DND-41 (cell line): Measurements from ENCODE around the gene CSNK1G2.
A peak's percentile ranks its signal among the peaks of the same experiment; 100 is the strongest.
"Not testable (repeated sequence)": the region's sequence is repeated elsewhere in the genome, so short reads cannot be mapped to it uniquely, and the experiment has no call there.

ENCODE experiments used
- ATAC-seq: fragments of 200-7000 bp; cut with Tn5 transposase; 3 replicates; pipeline ENCODE4 v1.9.1; 2021; ENCODE audit warnings: low read depth; ENCODE audit not compliant: insufficient read depth
- DNase-seq: peaks from one replicate; pipeline ENCODE4 v3.0.0-alpha.2; 2020
- H2AFZ ChIP-seq: 2 replicates; pipeline ENCODE4 v1.6.0; 2012; ENCODE audit warnings: low read depth, low read length
- H3K27ac ChIP-seq: 2 replicates; pipeline ENCODE4 v1.5.1; 2012; ENCODE audit warnings: low read length, inconsistent platforms
- H3K27me3 ChIP-seq: fragments of 200-600 bp; sonication (generic); 2 replicates; pipeline ENCODE4 v1.6.0; 2012; ENCODE audit warnings: low read length, mild to moderate bottlenecking, inconsistent platforms; ENCODE audit not compliant: insufficient read depth, poor library complexity
- H3K36me3 ChIP-seq: 2 replicates; pipeline ENCODE4 v1.5.1; 2012; ENCODE audit warnings: low read length, inconsistent platforms; ENCODE audit not compliant: insufficient read depth
- H3K4me1 ChIP-seq: 2 replicates; pipeline ENCODE4 v1.5.1; 2012; ENCODE audit warnings: mild to moderate bottlenecking, low read length; ENCODE audit not compliant: insufficient read depth
- H3K4me2 ChIP-seq: 2 replicates; pipeline ENCODE4 v1.6.0; 2012; ENCODE audit warnings: mild to moderate bottlenecking, moderate library complexity, low read length, inconsistent platforms; ENCODE audit not compliant: insufficient read depth
- H3K4me3 ChIP-seq, 2 experiments: fragments of 200-600 bp in 1 of 2; shearing (Covaris generic) in 1 of 2; 2 replicates each; pipeline ENCODE4 v1.5.1; 2012 to 2016; ENCODE audit warnings: inconsistent platforms in 2 of 2, low read length in 2 of 2, mild to moderate bottlenecking in 2 of 2, low read depth in 1 of 2, moderate library complexity in 1 of 2
- H3K79me2 ChIP-seq: 2 replicates; pipeline ENCODE4 v1.6.0; 2012; ENCODE audit warnings: low read length, inconsistent platforms; ENCODE audit not compliant: insufficient read depth
- H3K9ac ChIP-seq: 2 replicates; pipeline ENCODE4 v1.6.0; 2012; ENCODE audit warnings: low read depth, mild to moderate bottlenecking, inconsistent platforms, low read length, moderate library complexity
- H3K9me3 ChIP-seq: 2 replicates; pipeline ENCODE4 v1.5.1; 2012; ENCODE audit warnings: low read length, moderate library complexity, mild to moderate bottlenecking, inconsistent platforms; ENCODE audit not compliant: insufficient read depth, severe bottlenecking
- H4K20me1 ChIP-seq: 2 replicates; pipeline ENCODE4 v1.6.0; 2012; ENCODE audit warnings: low read length; ENCODE audit not compliant: insufficient read depth
- EZH2 ChIP-seq: IDR thresholded peaks from 3 replicates; pipeline ENCODE4 v1.6.1; 2012; ENCODE audit warnings: borderline replicate concordance, low read depth, mild to moderate bottlenecking, moderate library complexity, low read length, inconsistent platforms; ENCODE audit not compliant: severe bottlenecking
- TF ChIP-seq, protein P1 (sequence below): IDR thresholded peaks from 2 replicates; pipeline ENCODE4 v1.5.1; 2012; ENCODE audit warnings: borderline replicate concordance, low read length, moderate library complexity, mild to moderate bottlenecking; ENCODE audit not compliant: poor library complexity, severe bottlenecking; ENCODE audit errors: extremely low read depth

CSNK1G2 gene

DNA sequence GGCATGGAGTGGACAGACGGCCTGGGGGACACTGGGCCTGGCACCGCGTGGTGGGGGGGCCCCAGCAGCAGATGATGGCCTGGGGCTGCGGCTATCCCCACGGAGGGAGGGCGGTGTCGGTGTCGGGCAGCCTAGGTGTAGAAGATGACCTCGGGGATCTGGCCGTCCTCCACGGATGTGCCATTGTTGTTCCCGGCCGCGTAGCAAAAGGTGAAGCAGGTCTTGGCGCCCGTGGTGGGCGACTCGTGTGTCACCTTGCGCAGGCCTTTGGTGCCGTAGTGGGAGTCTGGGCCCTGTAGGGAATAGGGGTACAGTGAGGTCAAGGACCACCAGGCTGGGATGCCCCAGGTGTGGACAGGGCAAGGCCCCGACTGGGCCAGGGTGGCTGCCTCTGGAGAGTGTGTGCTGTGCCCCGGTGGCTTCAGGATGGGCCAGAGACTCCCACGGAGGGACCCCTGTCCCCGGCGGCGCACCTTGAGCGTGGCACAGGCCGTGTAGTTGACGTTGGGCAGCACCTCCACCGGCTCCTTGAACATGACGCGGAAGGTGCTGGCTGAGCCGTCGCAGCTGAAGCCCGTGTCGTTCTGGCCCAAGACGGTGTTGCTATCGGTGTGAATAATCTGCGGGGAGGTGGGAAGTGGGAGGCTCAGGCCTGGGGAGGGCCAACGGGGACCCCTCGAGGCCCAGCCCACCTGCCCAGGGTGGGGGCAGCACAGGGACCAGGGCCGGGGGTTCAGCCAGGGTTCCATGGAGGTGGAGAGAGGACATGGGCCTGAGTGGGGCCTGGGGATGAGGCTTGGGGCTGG lies 45.6 kb downstream of the CSNK1G2 start:
- H3K9ac ChIP-seq, result no peak overlapping the region
- ATAC-seq, result peak; percentile 17; the same call in 2 of the 3 replicates

GRCh38 chr19:1987197-1988187 lies 46.5 kb downstream of the CSNK1G2 start:
- Histone ChIP-seq H3K79me2 (no peaks in the 10 kb centered on the region), H3K27ac (no peak overlapping the region), H3K27me3 (no peaks in the 10 kb centered on the region), H3K9ac (no peak overlapping the region), H3K4me2 (no peak overlapping the region), H3K4me3 (no peak overlapping the region), H3K9me3 (no peaks in the 10 kb centered on the region), H3K36me3 (peaks cover 86% of the 10 kb centered on the region), H3K4me1 (no peaks in the 10 kb centered on the region), H2AFZ (no peak overlapping the region), H4K20me1 (peaks cover 47% of the 10 kb centered on the region)
- ATAC-seq (no peak; the same call in 2 of the 3 replicates), DNase-seq (no peak)
- TF ChIP-seq, protein P1, sequence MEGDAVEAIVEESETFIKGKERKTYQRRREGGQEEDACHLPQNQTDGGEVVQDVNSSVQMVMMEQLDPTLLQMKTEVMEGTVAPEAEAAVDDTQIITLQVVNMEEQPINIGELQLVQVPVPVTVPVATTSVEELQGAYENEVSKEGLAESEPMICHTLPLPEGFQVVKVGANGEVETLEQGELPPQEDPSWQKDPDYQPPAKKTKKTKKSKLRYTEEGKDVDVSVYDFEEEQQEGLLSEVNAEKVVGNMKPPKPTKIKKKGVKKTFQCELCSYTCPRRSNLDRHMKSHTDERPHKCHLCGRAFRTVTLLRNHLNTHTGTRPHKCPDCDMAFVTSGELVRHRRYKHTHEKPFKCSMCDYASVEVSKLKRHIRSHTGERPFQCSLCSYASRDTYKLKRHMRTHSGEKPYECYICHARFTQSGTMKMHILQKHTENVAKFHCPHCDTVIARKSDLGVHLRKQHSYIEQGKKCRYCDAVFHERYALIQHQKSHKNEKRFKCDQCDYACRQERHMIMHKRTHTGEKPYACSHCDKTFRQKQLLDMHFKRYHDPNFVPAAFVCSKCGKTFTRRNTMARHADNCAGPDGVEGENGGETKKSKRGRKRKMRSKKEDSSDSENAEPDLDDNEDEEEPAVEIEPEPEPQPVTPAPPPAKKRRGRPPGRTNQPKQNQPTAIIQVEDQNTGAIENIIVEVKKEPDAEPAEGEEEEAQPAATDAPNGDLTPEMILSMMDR, result no peak
- no peak for TF ChIP-seq EZH2

More for the DNA sequence above, 45.6 kb downstream of the CSNK1G2 start:
- Histone ChIP-seq H3K4me1 (no peaks in the 10 kb centered on the region), H2AFZ (no peak overlapping the region), H3K79me2 (no peaks in the 10 kb centered on the region), H3K4me2 (no peak overlapping the region), H3K36me3 (peaks cover 87% of the 10 kb centered on the region), H4K20me1 (peaks cover 47% of the 10 kb centered on the region), H3K4me3 (no peak overlapping the region), H3K27ac (no peak overlapping the region), H3K27me3 (no peaks in the 10 kb centered on the region), H3K9me3 (no peaks in the 10 kb centered on the region)
- no peak for TF ChIP-seq EZH2
- TF ChIP-seq, protein P1, result no peak
- no peak for DNase-seq

DNA sequence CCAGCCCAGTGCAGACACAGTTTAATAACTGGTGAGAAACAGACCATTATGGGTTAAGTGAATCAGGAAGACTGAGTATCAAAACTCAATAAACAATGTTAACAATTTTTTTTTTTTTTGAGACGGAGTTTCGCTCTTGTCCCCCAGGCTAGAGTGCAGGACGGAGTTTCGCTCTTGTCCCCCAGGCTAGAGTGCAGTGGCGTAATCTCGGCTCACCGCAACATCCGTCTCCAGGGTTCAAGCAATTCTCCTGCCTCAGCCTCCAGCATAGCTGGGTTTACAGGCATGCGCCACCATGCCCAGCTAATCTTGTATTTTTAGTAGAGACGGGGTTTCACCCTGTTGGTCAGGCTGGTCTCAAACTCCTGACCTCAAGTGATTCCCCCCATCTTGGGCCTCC lies 47.5 kb downstream of the CSNK1G2 start:
- DNase-seq, H3K4me2 ChIP-seq, H3K4me3 ChIP-seq, H3K9ac ChIP-seq, ATAC-seq, H3K9me3 ChIP-seq, H3K79me2 ChIP-seq, H2AFZ ChIP-seq, H3K27me3 ChIP-seq, H3K27ac ChIP-seq, H3K4me1 ChIP-seq: not testable (repeated sequence)
- Histone ChIP-seq H3K36me3 (peaks cover 87% of the 10 kb centered on the region), H4K20me1 (peaks cover 53% of the 10 kb centered on the region)
